GM19023 (cell line): ENCODE data around the gene CSAD.

Source experiments
- ATAC-seq: cut with Tn5 transposase; IDR thresholded peaks from one replicate; pipeline ENCODE4 v1.9.1; 2021; ENCODE audit warnings: mild to moderate bottlenecking, moderate library complexity; ENCODE audit not compliant: unreplicated experiment

The CSAD gene

GRCh38 chr12:53200107-53200457, 19.4 kb upstream of the CSAD start:
- ATAC-seq, result no peak

DNA sequence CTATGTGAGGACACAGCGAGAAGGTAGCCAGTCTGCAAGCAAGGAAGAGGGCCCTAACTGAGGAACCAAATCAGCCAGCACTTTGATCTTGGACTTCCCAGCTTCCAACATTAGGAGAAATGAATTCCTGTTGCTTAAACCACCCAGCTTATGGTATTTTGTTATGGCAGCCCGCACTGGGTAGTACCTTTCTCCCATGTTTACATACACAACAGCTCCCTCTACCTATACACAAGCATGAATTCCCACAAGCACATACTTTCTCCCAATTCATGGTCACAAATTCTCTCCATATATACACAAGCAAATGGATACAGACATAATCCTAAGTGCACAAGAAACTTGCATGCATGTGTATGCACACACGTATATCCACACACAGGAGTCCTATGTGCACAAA, 19.0 kb upstream of the CSAD start:
- ATAC-seq, result no peak

DNA sequence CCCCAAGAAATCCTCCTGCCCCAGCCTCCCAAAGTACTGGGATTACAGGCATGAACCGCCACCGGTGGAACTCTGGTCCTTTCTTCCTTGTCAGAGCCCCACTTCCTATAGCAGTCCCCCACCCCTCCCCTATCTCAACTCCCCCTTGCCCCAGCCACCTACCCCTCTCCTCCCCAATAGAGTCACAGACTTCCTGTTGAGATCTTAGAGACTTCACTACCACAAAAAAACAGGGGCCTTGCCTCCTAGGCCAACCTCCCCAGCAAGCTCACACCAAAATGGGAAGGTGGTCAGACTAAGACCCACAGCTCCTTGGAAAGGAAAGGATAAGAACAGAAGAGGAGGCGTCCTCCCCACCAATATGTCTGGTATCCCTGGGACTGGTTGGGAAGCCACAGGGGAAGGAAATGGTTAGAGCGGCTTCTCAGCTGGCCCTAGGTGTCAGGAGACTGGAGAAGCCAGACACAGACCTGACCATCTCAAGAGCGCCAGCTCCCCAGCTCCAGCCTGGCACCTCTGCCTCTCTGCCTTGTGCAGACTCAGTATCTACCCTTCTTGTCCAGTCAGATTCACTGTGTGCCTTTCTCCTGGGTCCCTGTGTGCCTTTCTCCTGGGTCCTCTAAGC, 17.9 kb upstream of the CSAD start:
- no peak for ATAC-seq

GRCh38 chr12:53197011-53197640, 16.4 kb upstream of the CSAD start:
- ATAC-seq, result no peak

- no peak for ATAC-seq
Measured at GRCh38 chr12:53196486-53196885, 15.8 kb upstream of the CSAD start.

GRCh38 chr12:53195516-53196420, 15.0 kb upstream of the CSAD start:
- no peak for ATAC-seq

GRCh38 chr12:53194973-53195372, 14.2 kb upstream of the CSAD start:
- ATAC-seq, result no peak

DNA sequence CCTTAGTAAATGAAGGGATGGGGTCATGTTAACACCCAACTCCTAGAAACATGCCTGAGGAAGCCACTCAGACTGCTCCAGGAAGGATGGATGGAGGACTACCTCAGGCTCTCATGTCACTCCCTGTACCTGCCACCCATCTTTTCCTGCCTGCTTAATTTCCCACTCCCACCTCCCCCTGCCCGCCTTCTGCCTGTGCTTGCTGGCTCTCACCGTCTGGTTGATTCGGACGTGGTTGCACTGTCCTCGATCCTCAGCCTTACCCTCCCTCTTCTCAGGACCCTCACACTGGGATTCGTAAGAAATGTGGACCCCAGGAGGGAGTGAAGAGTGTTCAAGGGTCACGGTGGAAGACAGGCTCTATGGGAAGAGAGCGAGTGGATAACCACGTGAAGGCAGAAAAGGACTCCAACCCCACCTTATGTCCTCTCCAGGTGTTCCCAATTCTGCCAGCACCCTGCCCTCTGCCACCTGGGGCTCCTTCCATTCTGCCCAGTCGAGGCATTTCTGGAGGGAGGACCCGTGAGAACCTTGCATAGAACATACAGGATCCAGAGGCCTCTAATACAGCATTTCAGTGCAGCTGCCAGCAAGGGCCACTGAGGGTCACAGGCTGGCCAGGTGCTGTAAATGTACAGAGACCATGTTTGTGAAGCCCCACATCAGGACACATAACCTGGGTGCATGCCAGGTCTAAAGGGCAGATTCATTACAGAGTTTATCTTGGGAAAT, 13.4 kb upstream of the CSAD start:
- no peak for ATAC-seq

DNA sequence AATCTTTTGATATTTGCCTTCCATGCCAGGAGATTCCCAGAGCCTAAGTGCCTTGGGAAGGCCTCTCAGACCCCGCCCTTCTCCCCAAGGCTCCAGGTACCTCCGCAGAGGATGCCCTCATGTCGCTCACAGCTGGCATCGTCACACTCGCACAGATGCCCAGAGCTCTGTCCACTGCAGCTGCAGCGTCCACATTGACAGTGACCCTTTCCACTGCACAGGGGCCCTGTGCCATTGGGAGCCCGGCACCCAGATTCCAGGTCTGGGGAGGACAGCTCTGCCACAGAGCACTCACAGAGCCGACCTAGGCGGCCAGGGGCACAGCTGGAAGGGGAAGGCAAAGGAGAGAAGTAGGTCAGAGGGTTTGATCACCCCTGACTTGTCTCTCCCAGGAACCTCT, 12.3 kb upstream of the CSAD start:
- ATAC-seq, result no peak

DNA sequence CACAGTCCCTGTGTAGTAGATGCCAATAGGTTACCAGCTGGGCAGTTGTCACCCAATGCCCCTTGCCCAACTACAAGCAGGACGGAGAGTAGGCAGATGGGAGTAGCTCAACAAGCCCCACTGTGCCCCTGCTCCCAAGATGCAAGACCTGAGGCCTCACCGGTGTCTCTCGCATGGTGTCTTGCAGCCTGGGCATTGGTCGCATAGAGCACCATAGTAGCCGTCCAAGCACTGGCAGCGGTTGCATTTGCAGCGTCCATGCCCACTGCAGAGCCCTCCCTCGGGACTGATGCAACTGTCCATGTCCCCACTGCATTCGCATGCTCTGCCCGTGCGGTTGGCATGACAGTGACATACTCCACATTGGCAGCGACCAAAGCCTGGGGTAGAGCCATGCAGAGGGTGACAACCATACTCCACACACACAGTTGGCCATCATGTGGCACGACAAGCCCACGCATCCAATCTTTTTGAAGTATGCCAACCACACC, 11.9 kb upstream of the CSAD start:
- no peak for ATAC-seq

- no peak for ATAC-seq
Measured at GRCh38 chr12:53191885-53192530, 11.3 kb upstream of the CSAD start.

DNA sequence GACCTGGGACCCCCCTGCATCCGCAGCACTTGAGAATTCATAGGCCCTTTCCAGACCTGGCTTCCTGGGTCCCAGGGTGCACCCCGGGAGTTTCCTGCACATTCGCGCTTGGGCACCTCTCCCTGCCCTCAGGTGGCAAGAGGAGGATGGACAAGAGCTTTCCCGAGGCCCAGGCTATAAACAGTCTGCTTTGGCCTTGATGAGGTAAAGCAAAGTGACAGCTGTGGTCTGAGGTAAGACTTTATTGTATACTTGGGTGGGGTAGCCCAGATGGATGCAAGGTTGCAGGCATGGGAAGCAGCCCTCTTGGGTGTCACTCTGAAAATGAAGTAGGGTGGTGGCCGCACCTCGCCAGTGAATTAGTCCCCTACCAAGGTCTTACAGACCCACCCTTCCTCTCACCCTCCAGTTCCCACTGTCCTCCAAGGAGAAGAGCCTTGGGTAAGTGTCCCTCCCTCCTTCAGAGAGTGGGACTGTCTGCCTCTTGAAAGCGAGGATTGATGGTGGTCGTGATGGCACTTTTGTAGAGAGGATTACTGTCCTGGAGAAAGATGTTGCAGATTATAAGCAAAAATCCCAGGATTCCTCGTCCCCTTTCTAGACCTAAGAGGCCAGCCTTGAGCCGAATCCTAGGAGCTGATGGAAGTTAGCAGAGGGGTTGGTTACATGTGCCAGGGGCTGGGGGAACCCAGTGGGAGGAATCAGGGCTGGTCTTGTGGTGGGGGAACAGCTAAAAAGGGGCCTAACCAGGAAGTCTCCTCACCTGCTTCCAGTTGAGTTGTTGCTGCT, 10.6 kb upstream of the CSAD start:
- ATAC-seq, result no peak

- ATAC-seq, result no peak
Measured at GRCh38 chr12:53190108-53190729, 9.5 kb upstream of the CSAD start.

- ATAC-seq, result no peak
Measured at GRCh38 chr12:53187145-53187899, 6.6 kb upstream of the CSAD start.

GRCh38 chr12:53186745-53187144, 6.0 kb upstream of the CSAD start:
- no peak for ATAC-seq

DNA sequence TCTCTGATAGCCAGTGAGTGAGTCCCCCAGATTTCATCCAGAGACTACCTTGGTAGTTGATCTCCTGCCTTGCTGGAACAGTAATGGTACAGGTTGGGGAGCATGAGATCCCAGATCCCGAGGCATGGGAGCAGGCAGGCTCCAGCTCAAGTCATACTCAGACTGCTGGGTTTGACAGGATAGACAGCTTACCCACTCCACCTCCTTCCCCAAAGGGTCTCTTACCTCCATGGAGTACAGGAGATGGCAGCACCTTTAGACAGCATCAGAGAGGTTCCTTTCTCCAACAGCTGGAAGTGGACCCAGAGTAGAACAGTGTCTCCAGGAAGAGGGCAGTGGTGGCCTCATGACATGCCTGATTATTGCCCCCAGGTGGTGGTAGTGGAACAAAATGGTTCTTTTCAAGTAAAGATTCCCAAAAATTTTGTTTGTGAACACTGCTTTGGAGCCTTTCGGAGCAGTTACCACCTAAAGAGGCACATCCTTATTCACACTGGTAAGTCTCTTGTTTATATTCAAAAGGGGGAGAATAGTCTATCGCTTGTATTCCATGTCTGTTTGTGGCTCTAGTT, 4.9 kb upstream of the CSAD start:
- no peak for ATAC-seq

DNA sequence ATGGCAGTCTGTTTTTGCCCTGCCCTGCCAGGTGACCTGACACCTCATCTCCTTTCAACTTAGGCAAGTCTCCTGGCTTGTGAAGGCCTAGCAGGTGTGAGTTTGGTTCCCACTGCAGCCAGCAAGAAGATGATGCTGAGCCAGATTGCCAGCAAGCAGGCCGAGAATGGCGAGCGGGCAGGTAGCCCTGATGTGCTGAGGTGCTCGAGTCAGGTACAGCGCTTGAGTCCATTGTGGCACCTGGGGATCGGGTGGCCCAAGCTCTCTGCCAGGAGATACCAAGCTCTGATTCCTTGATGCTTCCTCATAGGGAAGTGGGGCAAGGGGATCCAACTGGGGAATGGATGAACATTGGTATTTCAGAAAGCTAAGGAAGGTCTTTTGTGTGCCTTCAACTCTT, 4.1 kb upstream of the CSAD start:
- no peak for ATAC-seq

- ATAC-seq, result no peak
Measured at GRCh38 chr12:53182903-53183302, 2.2 kb upstream of the CSAD start.
